Mucosa of descending colon (tissue), 3 donors: ENCODE data around the gene PDGFC. TPM values are rescaled to one million over a fixed set of nuclear protein-coding genes. Genes with fewer than 3 reads are reported as not detected.

Experiments
- ATAC-seq: fragments of 200-7000 bp; cut with Tn5 transposase; one replicate; pipeline ENCODE4 v1.9.1; 2020; ENCODE audit warnings: mild to moderate bottlenecking, moderate library complexity
- DNase-seq, 3 donors: peaks; one replicate each; pipeline ENCODE4 v3.0.0-alpha.2; 2020
- H3K36me3 ChIP-seq: fragments of 200-600 bp; one replicate; pipeline ENCODE4 v1.8.0; 2021; ENCODE audit warnings: low read depth, mild to moderate bottlenecking
- H3K4me1 ChIP-seq: fragments of 200-600 bp; one replicate; pipeline ENCODE4 v1.8.0; 2021; ENCODE audit warnings: low read depth, mild to moderate bottlenecking
- H3K4me3 ChIP-seq: fragments of 200-600 bp; one replicate; pipeline ENCODE4 v1.8.0; 2021; ENCODE audit warnings: mild to moderate bottlenecking
- H3K9me3 ChIP-seq: fragments of 200-600 bp; one replicate; pipeline ENCODE4 v1.8.0; 2021; ENCODE audit warnings: mild to moderate bottlenecking
- intact Hi-C, 2 donors: fragments of 100-400 bp; cut with DNase I in 1 of 2; cut with micrococcal nuclease in 1 of 2; formaldehyde crosslinking; loops; one replicate each; pipeline versions ENCODE4 v1.11.0 to v1.11.1; 2022; cut with DNase I, micrococcal nuclease
- total RNA-seq, 3 donors: library from RNA; stranded (reverse); fragmentation: NEBNext Ultra II Directional in 2 of 3; extraction: Animal tissue kit (Norgen Biotek cat#: 25700) in 2 of 3; gene quantifications; one replicate each; pipeline versions ENCODE4 v1.2.1 to v1.2.4, GENCODE V29; 2021 to 2023
- TF ChIP-seq, protein P1 (sequence below): fragments of 200-600 bp; IDR thresholded peaks from one replicate; pipeline ENCODE4 v1.8.0; 2022; ENCODE audit warnings: antibody characterized with exemption, mild to moderate bottlenecking
- donor health status: DM: no; HTN: no; CAD: no; lungs with moderate emphysema.
- donor health status: DM: no; HTN: no; CAD: no.
- donor health status: DM: no; HTN: yes; CAD: no.

PDGFC gene
- total RNA-seq, 3 donors from 2014 or later = 3.9 to 27.9 (median 6.1) TPM

DNA sequence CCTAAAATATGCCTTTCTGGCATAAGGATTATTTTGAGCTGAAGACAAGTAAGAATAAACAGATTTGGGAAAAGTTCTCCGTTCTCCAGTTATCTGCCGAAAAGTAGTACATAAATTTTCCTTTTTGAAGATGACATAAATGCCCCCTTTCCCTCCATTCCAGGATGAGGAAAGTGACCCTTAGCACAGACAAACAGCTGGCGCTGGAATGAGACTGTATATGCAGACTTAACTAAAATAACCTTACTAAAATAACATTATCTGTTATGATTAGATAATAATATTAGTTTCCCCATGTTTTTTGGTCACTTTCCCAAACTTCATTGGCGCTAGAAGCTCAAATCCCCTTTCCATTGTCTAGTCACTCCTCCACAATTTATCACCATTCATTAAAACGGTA, 21.5 kb downstream of the PDGFC start:
- intact Hi-C loops = no loop called here
- no peaks in the 10 kb centered on the region for H3K9me3 ChIP-seq
- DNase-seq (no peak), ATAC-seq (no peak)
- TF ChIP-seq, protein P1, sequence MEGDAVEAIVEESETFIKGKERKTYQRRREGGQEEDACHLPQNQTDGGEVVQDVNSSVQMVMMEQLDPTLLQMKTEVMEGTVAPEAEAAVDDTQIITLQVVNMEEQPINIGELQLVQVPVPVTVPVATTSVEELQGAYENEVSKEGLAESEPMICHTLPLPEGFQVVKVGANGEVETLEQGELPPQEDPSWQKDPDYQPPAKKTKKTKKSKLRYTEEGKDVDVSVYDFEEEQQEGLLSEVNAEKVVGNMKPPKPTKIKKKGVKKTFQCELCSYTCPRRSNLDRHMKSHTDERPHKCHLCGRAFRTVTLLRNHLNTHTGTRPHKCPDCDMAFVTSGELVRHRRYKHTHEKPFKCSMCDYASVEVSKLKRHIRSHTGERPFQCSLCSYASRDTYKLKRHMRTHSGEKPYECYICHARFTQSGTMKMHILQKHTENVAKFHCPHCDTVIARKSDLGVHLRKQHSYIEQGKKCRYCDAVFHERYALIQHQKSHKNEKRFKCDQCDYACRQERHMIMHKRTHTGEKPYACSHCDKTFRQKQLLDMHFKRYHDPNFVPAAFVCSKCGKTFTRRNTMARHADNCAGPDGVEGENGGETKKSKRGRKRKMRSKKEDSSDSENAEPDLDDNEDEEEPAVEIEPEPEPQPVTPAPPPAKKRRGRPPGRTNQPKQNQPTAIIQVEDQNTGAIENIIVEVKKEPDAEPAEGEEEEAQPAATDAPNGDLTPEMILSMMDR = no peak
- no peaks in the 10 kb centered on the region for H3K4me1 ChIP-seq
- H3K36me3 ChIP-seq = no peaks in the 10 kb centered on the region
- no peak overlapping the region for H3K4me3 ChIP-seq

DNA sequence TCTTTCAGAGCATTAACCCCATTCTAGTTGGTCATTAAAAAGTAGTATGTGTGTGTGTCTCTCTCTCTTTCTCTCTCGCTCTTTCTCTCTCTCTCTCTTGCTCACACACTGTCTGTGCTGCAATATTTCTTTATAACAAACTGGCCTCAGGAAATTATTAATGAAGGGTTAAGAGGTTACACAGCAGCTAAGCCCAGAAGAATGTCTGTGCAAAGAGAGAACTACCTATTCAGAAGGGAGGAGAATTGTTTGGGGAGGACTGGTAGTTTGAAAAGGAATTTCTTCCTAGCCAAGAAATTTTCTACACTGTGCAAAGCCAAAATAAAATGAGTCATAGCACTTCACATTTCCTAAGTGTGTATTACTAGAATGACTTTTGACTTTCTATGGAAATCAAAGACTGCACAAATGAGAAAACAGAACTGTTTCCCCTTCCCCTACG, 22.2 kb downstream of the PDGFC start:
- TF ChIP-seq, protein P1 = no peak
- intact Hi-C loops = no loop called here
- ATAC-seq = peak; percentile 29
- Histone ChIP-seq H3K9me3 (no peaks in the 10 kb centered on the region), H3K4me1 (no peaks in the 10 kb centered on the region), H3K4me3 (no peak overlapping the region), H3K36me3 (no peaks in the 10 kb centered on the region)
- DNase-seq = no peak

DNA sequence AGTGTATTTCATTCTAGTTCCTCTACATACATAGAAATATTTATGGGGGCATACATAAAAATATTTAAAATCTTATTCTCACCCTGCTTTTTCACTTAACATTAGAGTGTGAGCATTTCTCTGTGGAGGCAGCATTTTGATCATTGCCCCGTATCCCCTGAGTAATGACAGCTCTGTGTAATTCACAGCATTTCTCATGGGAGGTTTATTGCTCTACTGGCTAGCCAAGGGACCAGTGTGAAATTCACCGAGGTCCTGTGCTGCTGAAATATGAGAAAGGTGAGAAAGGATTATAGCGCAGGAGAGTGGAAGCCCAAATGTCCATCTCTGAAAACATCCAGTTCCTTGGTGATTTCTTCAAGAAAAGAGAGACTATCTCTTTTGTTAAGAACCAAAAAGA, 22.9 kb downstream of the PDGFC start:
- H3K36me3 ChIP-seq = no peaks in the 10 kb centered on the region
- H3K4me3 ChIP-seq = no peak overlapping the region
- H3K4me1 ChIP-seq = no peaks in the 10 kb centered on the region
- no peak for DNase-seq
- TF ChIP-seq, protein P1 = no peak
- H3K9me3 ChIP-seq = no peaks in the 10 kb centered on the region
- intact Hi-C loops = no loop called here
- no peak for ATAC-seq

DNA sequence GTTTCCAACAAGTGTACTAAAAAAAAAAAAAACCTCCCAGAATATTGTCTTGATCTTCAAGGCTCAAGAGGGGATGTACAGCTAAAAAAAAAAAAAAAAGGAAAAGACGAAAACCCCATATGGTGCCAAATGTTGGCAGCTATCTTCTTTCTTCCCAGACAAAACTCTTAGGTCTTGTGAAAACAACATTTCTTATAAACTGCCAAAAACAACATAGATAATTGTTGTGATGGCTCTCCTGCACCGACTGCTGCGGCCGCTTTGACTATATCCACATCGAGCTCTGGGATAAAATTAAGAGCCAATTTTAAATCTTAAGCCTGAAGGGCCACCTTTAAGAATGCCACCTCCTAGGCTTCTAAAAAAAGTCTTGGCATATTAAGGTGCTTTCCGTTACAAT, 23.5 kb downstream of the PDGFC start:
- Histone ChIP-seq H3K36me3 (no peaks in the 10 kb centered on the region), H3K4me3 (no peak overlapping the region), H3K9me3 (no peaks in the 10 kb centered on the region), H3K4me1 (no peaks in the 10 kb centered on the region)
- DNase-seq = no peak
- TF ChIP-seq, protein P1 = no peak
- no peak for ATAC-seq
- intact Hi-C loops = no loop called here

DNA sequence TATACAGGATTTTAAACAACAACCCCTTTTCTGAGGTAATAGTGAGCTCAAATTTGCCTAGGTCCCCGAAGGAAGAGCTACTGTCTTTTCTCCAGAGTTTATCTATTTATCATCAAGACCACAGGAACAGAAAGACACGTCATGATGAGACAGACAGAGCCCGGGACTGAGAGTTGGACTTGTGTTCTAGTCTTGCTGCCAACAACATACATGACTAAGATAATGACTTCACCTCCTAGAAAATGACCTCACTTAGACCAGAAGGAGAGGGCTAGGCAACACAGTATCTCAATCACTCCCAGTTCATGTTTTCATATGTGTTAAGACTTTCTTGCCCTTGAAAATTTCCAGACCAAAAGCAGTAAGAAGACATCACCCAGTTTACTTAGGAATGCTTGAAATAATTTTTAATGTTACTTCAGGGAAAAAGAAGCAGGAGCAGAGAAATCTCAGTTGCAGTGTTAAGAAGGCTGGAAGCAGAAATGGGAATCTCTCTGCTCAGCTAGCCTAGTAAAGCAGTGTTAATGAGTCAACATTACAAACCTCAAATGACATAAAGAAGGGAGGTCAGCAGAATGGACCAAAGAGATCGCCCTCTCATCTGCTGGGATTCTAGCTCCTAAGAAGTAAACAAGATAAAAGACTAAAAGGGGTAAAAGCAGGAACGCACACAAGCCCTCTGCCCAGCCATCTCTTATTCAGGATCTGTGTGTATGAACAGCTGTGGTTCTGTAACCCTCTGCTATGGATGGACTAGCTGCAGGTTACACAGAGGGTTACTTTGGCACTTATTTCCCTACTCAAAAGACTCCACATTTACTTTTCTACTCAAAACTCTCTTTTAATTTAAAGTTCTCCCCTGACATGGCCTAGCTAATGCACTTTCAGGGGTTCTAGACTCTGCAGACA, 24.8 kb downstream of the PDGFC start:
- ATAC-seq (peak; percentile 73), DNase-seq (no peak)
- Histone ChIP-seq H3K9me3 (no peaks in the 10 kb centered on the region), H3K4me3 (no peak overlapping the region), H3K36me3 (no peaks in the 10 kb centered on the region), H3K4me1 (no peaks in the 10 kb centered on the region)
- intact Hi-C loops = no loop called here
- TF ChIP-seq, protein P1 = no peak
